GM13976 (cell line): ENCODE results near the gene TEC.
A peak's percentile ranks its signal among the peaks of the same experiment; 100 is the strongest.
"Not testable (repeated sequence)": the region's sequence is repeated elsewhere in the genome, so short reads cannot be mapped to it uniquely, and the experiment has no call there.

ENCODE experiments used
- DNase-seq: peaks from one replicate; pipeline ENCODE4 v3.0.0; 2012; ENCODE audit warnings: low spot score
- CTCF ChIP-seq: IDR thresholded peaks from 2 replicates; pipeline ENCODE4 v1.5.1; 2012; ENCODE audit warnings: borderline replicate concordance, mild to moderate bottlenecking; ENCODE audit not compliant: insufficient read depth; ENCODE audit errors: extremely low read depth, missing control alignments, control extremely low read depth
- in situ Hi-C: fragments of 300-500 bp; cut with MboI; formaldehyde crosslinking; loops from one replicate; pipeline ENCODE4 v1.12.0; 2022; ENCODE audit warnings: low sequenced_read_pairs, mixed read lengths, inconsistent platforms; ENCODE audit not compliant: unreplicated experiment

TEC gene

GRCh38 chr4:48193096-48193836 lies 76.4 kb downstream of the TEC start:
- DNase-seq, result no peak
- in situ Hi-C loops, result no loop called here
- TF ChIP-seq CTCF, result no peak

- TF ChIP-seq CTCF, result no peak
- in situ Hi-C loops, result no loop called here
- no peak for DNase-seq
Measured at GRCh38 chr4:48191758-48192157, 77.9 kb downstream of the TEC start.

- in situ Hi-C loops, result no loop called here
- DNase-seq, result no peak
Measured at GRCh38 chr4:48190839-48191238, 78.8 kb downstream of the TEC start.

GRCh38 chr4:48189731-48190130 lies 79.9 kb downstream of the TEC start:
- in situ Hi-C loops, result no loop called here
- peak; percentile 5 for TF ChIP-seq CTCF

More at GRCh38 chr4:48190839-48191238, 78.8 kb downstream of the TEC start:
- TF ChIP-seq CTCF, result no peak

GRCh38 chr4:48188390-48188789 lies 81.2 kb downstream of the TEC start:
- no peak for TF ChIP-seq CTCF
- DNase-seq, result no peak
- in situ Hi-C loops, result no loop called here

More at GRCh38 chr4:48189731-48190130, 79.9 kb downstream of the TEC start:
- DNase-seq, result no peak

GRCh38 chr4:48187813-48188212 lies 81.8 kb downstream of the TEC start:
- DNase-seq, result no peak
- in situ Hi-C loops, result no loop called here
- no peak for TF ChIP-seq CTCF

- DNase-seq, in situ Hi-C loops: not testable (repeated sequence)
Measured at GRCh38 chr4:48187066-48187465, 82.6 kb downstream of the TEC start.

- in situ Hi-C loops, result not testable (repeated sequence)
Measured at GRCh38 chr4:48186394-48186793, 83.2 kb downstream of the TEC start.

More at GRCh38 chr4:48186394-48186793, 83.2 kb downstream of the TEC start:
- not testable (repeated sequence) for DNase-seq
